ENCODE results near the gene PDE6A.

Gene PDE6A

DNA sequence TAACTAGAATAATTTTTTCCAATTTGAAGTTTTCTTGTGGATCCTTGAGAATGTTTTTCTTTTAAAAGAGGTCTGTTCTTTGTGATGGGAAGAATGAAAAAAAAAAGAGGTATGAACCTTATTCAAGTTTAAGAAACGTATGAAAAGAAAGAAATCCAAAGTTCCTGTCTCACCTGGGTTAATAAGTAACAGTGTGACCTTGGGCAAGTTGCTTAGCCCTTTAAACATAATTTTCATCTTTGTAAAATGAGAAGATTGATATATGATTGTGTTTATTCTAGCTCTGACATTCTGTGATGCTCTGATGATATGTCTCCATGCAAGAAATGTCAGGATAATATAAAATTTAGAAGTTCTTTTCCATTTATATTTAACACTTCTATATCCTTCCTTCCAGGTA, 35.3 kb upstream of the PDE6A start:
- no peaks in the 10 kb centered on the region for H3K27me3 Mint-ChIP-seq (ENCODE audit: low read depth)
- H3K27ac Mint-ChIP-seq, result peak overlapping the region in 1 of 3 experiments; percentile 20
- H3K36me3 Mint-ChIP-seq (ENCODE audit: low read depth), result peaks cover 31% of the 10 kb centered on the region
- TF ChIP-seq, protein P1, sequence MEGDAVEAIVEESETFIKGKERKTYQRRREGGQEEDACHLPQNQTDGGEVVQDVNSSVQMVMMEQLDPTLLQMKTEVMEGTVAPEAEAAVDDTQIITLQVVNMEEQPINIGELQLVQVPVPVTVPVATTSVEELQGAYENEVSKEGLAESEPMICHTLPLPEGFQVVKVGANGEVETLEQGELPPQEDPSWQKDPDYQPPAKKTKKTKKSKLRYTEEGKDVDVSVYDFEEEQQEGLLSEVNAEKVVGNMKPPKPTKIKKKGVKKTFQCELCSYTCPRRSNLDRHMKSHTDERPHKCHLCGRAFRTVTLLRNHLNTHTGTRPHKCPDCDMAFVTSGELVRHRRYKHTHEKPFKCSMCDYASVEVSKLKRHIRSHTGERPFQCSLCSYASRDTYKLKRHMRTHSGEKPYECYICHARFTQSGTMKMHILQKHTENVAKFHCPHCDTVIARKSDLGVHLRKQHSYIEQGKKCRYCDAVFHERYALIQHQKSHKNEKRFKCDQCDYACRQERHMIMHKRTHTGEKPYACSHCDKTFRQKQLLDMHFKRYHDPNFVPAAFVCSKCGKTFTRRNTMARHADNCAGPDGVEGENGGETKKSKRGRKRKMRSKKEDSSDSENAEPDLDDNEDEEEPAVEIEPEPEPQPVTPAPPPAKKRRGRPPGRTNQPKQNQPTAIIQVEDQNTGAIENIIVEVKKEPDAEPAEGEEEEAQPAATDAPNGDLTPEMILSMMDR (IDR thresholded peaks at IDR 0.05; ENCODE audit: unreplicated experiment in 3 of 3), result no peak
- no peak overlapping the region for H3K4me3 Mint-ChIP-seq
- H3K4me1 Mint-ChIP-seq, result no peaks in the 10 kb centered on the region
- no peaks in the 10 kb centered on the region for H3K9me3 Mint-ChIP-seq

DNA sequence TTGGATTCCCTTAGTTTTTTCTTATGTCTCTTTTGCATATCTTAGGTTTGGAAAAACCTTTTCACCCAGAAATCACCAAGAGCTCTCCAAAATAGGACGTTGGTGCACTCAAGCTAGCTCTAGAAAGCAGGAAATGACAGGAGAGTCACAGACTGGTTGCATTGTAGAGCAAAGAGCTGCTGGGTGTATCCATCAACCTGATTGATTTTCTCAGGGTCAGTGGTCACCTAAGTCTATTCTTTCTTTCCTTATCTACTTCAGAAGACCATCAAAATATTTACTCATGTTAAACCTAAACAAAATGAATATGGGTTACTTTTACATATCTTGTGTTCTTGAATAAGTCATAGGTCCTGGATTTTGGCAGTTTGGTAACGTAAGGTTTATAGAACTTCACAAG, 30.8 kb upstream of the PDE6A start:
- Mint-ChIP-seq H3K27me3 (ENCODE audit: low read depth) (no peaks in the 10 kb centered on the region), H3K36me3 (ENCODE audit: low read depth) (peaks cover 21% of the 10 kb centered on the region), H3K9me3 (no peaks in the 10 kb centered on the region), H3K4me1 (no peaks in the 10 kb centered on the region), H3K4me3 (no peak overlapping the region), H3K27ac (no peak overlapping the region)
- TF ChIP-seq, protein P1 (IDR thresholded peaks at IDR 0.05; ENCODE audit: unreplicated experiment in 3 of 3), result no peak

DNA sequence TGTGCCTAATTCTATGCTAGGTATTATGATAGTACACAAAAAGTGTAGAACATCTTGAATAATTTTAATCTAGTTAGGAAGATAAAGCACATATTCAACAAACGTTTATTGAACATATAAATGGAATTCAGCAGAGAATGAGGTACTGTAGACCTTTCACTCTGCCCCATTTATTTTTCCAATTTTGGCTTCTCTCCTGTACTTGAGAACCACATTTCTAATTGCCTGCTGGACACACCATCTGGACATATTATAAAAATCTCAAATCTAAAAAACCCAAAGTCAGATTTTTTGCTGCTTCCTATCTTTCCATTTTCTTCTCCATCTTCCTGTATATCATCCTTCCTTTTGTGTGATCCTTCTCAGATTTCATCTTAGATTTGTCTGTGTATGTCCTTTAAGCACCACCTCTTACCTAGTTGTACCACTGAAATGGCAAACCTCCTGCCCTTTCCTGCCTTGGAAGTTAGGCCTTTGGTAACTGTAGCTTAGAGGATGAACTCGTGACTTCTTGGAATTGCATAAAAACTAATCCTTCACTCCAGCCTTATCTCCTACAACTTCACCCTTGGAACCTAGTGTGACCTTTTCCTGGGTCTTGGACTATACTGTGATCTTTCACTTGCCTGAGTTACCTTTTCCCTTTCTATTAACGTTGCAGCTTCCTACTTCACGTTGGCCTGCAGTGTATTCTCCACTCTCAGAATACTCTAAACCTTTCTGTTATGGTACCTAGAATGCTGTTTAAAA, 24.8 kb upstream of the PDE6A start:
- TF ChIP-seq, protein P1 (IDR thresholded peaks at IDR 0.05; ENCODE audit: unreplicated experiment in 3 of 3), result no peak
- H3K27me3 Mint-ChIP-seq (ENCODE audit: low read depth), result no peaks in the 10 kb centered on the region
- H3K4me3 Mint-ChIP-seq, result no peak overlapping the region
- no peaks in the 10 kb centered on the region for H3K36me3 Mint-ChIP-seq (ENCODE audit: low read depth)
- no peaks in the 10 kb centered on the region for H3K9me3 Mint-ChIP-seq
- no peaks in the 10 kb centered on the region for H3K4me1 Mint-ChIP-seq
- no peak overlapping the region for H3K27ac Mint-ChIP-seq

DNA sequence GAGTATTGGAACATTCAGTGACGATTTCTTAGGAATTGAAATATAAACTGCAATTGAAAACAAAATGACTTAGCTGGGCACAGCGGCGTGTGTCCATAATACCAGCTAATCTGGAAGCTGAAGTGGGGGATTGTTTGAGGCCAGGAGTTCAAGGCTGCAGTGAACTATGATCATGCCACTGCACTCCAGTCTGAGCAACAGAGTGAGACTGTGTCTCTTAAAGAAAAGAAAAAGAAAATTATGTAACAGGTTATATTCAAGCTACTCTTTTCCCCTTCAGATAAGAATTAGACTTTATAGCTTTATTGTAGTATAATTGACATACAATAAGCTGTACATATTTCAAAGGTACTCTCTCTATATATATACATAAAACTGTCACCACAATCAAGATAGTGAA, 22.4 kb upstream of the PDE6A start:
- H3K9me3 Mint-ChIP-seq, result no peaks in the 10 kb centered on the region
- H3K27me3 Mint-ChIP-seq (ENCODE audit: low read depth), result no peaks in the 10 kb centered on the region
- H3K36me3 Mint-ChIP-seq (ENCODE audit: low read depth), result no peaks in the 10 kb centered on the region
- TF ChIP-seq, protein P1 (IDR thresholded peaks at IDR 0.05; ENCODE audit: unreplicated experiment in 3 of 3), result no peak
- peaks cover 8% of the 10 kb centered on the region for H3K4me1 Mint-ChIP-seq
- no peak overlapping the region for H3K4me3 Mint-ChIP-seq
- H3K27ac Mint-ChIP-seq, result no peak overlapping the region

DNA sequence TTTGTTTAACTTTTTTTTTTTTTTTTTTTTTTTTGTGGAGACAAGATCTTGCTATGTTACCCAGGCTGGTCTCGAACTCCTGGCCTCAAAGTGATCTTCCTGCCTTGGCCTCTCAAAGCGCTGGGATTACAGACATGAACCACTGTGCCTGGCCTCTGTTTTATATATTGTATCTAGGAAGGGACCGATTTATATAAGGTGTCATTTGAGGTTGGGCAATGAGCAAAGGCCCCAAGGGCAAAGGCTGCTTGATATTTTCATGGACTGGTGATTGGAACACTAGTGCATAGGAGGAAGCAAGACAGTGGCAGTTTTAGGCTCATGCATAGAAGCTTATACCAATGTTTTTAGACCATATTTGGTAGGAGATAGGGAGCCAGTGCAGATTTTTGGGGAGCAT, 19.1 kb upstream of the PDE6A start:
- H3K36me3 Mint-ChIP-seq (ENCODE audit: low read depth), result no peaks in the 10 kb centered on the region
- no peak overlapping the region for H3K4me3 Mint-ChIP-seq
- no peak overlapping the region for H3K27ac Mint-ChIP-seq
- TF ChIP-seq, protein P1 (IDR thresholded peaks at IDR 0.05; ENCODE audit: unreplicated experiment in 3 of 3), result no peak
- H3K27me3 Mint-ChIP-seq (ENCODE audit: low read depth), result no peaks in the 10 kb centered on the region
- no peaks in the 10 kb centered on the region for H3K9me3 Mint-ChIP-seq
- H3K4me1 Mint-ChIP-seq, result peaks cover 31% of the 10 kb centered on the region

Data from nephron (organoid).